WI38 (cell line): ENCODE data around the gene CNTRL.

Experiments used
- H3K4me3 ChIP-seq: 2 replicates; pipeline ENCODE4 v1.5.1; 2011; ENCODE audit warnings: low read depth, mild to moderate bottlenecking, control low read depth, low read length
- CTCF ChIP-seq: IDR thresholded peaks from 2 replicates; pipeline ENCODE4 v1.5.1; 2012; ENCODE audit warnings: low read depth, mild to moderate bottlenecking, control low read depth, low read length

Gene CNTRL

GRCh38 chr9:121055642-121056143 lies 19.1 kb upstream of the CNTRL start:
- TF ChIP-seq CTCF, result peak; percentile 48
- H3K4me3 ChIP-seq, result no peak overlapping the region

GRCh38 chr9:121057821-121058220 lies 16.9 kb upstream of the CNTRL start:
- no peak for TF ChIP-seq CTCF
- no peak overlapping the region for H3K4me3 ChIP-seq

- TF ChIP-seq CTCF, result no peak
These were observed 15.2 kb upstream of the CNTRL start for GRCh38 chr9:121059513-121059912.

GRCh38 chr9:121059998-121060636 lies 14.6 kb upstream of the CNTRL start:
- peak; percentile 48 for TF ChIP-seq CTCF
- H3K4me3 ChIP-seq, result no peak overlapping the region

More at GRCh38 chr9:121059513-121059912, 15.2 kb upstream of the CNTRL start:
- H3K4me3 ChIP-seq, result no peak overlapping the region

- H3K4me3 ChIP-seq, result no peak overlapping the region
- no peak for TF ChIP-seq CTCF
These were observed 7.9 kb upstream of the CNTRL start for GRCh38 chr9:121066850-121067249.

GRCh38 chr9:121067640-121068039 lies 7.1 kb upstream of the CNTRL start:
- TF ChIP-seq CTCF, result no peak
- H3K4me3 ChIP-seq, result no peak overlapping the region

GRCh38 chr9:121069396-121069795 lies 5.4 kb upstream of the CNTRL start:
- no peak for TF ChIP-seq CTCF
- no peak overlapping the region for H3K4me3 ChIP-seq
